Neural cell (in vitro differentiated cells): Measurements from ENCODE around the gene SPHK2. TPM values are rescaled to one million over a fixed set of nuclear protein-coding genes. Genes with fewer than 3 reads are reported as not detected.

ENCODE experiments used
- H2AFZ ChIP-seq: fragments of 200-600, 300-800 bp; sonication (generic), shearing (Covaris generic); 2 replicates; pipeline ENCODE4 v1.6.0; 2014; ENCODE audit warnings: low read depth, mild to moderate bottlenecking, antibody characterized with exemption, low read length, moderate library complexity
- H3F3A ChIP-seq: fragments of 200-600 bp; shearing (Covaris generic); 2 replicates; pipeline ENCODE4 v1.6.1; 2016; ENCODE audit warnings: mild to moderate bottlenecking, moderate library complexity, mixed read lengths, antibody characterized with exemption, low read length; ENCODE audit not compliant: insufficient read depth, poor library complexity, severe bottlenecking
- H3K27ac ChIP-seq: fragments of 200-600, 300-800 bp; sonication (generic), shearing (Covaris generic); 2 replicates; pipeline ENCODE4 v1.5.1; 2014; ENCODE audit warnings: mild to moderate bottlenecking, low read length, moderate library complexity
- H3K27me3 ChIP-seq: fragments of 300-800, 200-600 bp; sonication (generic), shearing (Covaris generic); 2 replicates; pipeline ENCODE4 v1.6.0; 2014; ENCODE audit warnings: mild to moderate bottlenecking, low read depth, low read length, moderate library complexity; ENCODE audit not compliant: insufficient read depth
- H3K36me3 ChIP-seq: fragments of 300-800, 200-600 bp; sonication (generic), shearing (Covaris generic); 2 replicates; pipeline ENCODE4 v1.5.1; 2014; ENCODE audit warnings: mild to moderate bottlenecking, antibody characterized with exemption, low read length, moderate library complexity; ENCODE audit not compliant: insufficient read depth
- H3K4me2 ChIP-seq: fragments of 300-800, 200-600 bp; sonication (generic), shearing (Covaris generic); 2 replicates; pipeline ENCODE4 v1.6.0; 2014; ENCODE audit warnings: mild to moderate bottlenecking, low read length
- H3K4me3 ChIP-seq: fragments of 300-800, 200-600 bp; sonication (generic), shearing (Covaris generic); 2 replicates; pipeline ENCODE4 v1.5.1; 2014; ENCODE audit warnings: mild to moderate bottlenecking, low read length, moderate library complexity
- H3K79me2 ChIP-seq: fragments of 200-600 bp; shearing (Covaris generic); replicated peaks from 2 replicates; pipeline ENCODE4 v1.6.0; 2014; ENCODE audit warnings: mild to moderate bottlenecking, low read length, moderate library complexity; ENCODE audit not compliant: insufficient read depth
- H3K9ac ChIP-seq: fragments of 300-800, 200-600 bp; sonication (generic), shearing (Covaris generic); 2 replicates; pipeline ENCODE4 v1.6.1; 2016; ENCODE audit warnings: mild to moderate bottlenecking, low read length, mixed read lengths
- H3K9me2 ChIP-seq: fragments of 200-600 bp; shearing (Covaris generic); 2 replicates; pipeline ENCODE4 v1.6.1; 2016; ENCODE audit warnings: mild to moderate bottlenecking, low read length, mixed read lengths; ENCODE audit not compliant: insufficient read depth
- H3K9me3 ChIP-seq: fragments of 200-600, 300-800 bp; sonication (generic), shearing (Covaris generic); 2 replicates; pipeline ENCODE4 v1.6.1; 2016; ENCODE audit warnings: mild to moderate bottlenecking, mixed run types, low read length, moderate library complexity, mixed read lengths
- H4K20me1 ChIP-seq: fragments of 200-600 bp; shearing (Covaris generic); 2 replicates; pipeline ENCODE4 v1.6.1; 2016; ENCODE audit warnings: mild to moderate bottlenecking, mixed run types; ENCODE audit not compliant: insufficient read depth
- EP300 ChIP-seq: fragments of 450-650 bp; conservative IDR thresholded peaks from 2 replicates; pipeline ENCODE4 v1.6.1; 2014; ENCODE audit warnings: antibody characterized with exemption, mild to moderate bottlenecking, moderate library complexity; ENCODE audit not compliant: poor library complexity, severe bottlenecking
- EZH2 ChIP-seq: fragments of 200-600, 300-800 bp; shearing (Covaris generic), sonication (generic); IDR thresholded peaks from 2 replicates; pipeline ENCODE4 v1.6.1; 2014; ENCODE audit warnings: antibody characterized with exemption, low read length, borderline replicate concordance, mild to moderate bottlenecking; ENCODE audit not compliant: insufficient read depth, poor library complexity, severe bottlenecking
- MXI1 ChIP-seq: fragments of 450-650 bp; conservative IDR thresholded peaks from 2 replicates; pipeline ENCODE4 v1.6.1; 2014; ENCODE audit warnings: antibody characterized with exemption, mild to moderate bottlenecking; ENCODE audit not compliant: poor library complexity, severe bottlenecking
- POLR2AphosphoS5 ChIP-seq: IDR thresholded peaks from 2 replicates; pipeline ENCODE4 v1.6.1; 2012
- RAD21 ChIP-seq: fragments of 450-650 bp; conservative IDR thresholded peaks from 2 replicates; pipeline ENCODE4 v1.6.1; 2014; ENCODE audit warnings: antibody characterized with exemption, mild to moderate bottlenecking, moderate library complexity
- SMC3 ChIP-seq: fragments of 450-650 bp; conservative IDR thresholded peaks from 2 replicates; pipeline ENCODE4 v1.6.1; 2014; ENCODE audit warnings: antibody characterized with exemption, mild to moderate bottlenecking, moderate library complexity; ENCODE audit not compliant: poor library complexity
- TAF1 ChIP-seq: IDR thresholded peaks from 2 replicates; pipeline ENCODE4 v1.6.1; 2012; ENCODE audit warnings: low read depth
- polyA plus RNA-seq: library from polyadenylated mRNA; depleted of rRNA; stranded (reverse); fragments of >200 nt; gene quantifications from 2 replicates; pipeline ENCODE4 v1.2.3, GENCODE V29; 2014
- TF ChIP-seq, protein P1 (sequence below): IDR thresholded peaks from 2 replicates; pipeline ENCODE4 v1.6.1; 2012; ENCODE audit warnings: borderline replicate concordance
- TF ChIP-seq, protein P2 (sequence below): fragments of 450-650 bp; IDR thresholded peaks from 2 replicates; pipeline ENCODE4 v1.5.1; 2014; ENCODE audit warnings: antibody characterized with exemption, mild to moderate bottlenecking, moderate library complexity; ENCODE audit not compliant: poor library complexity, severe bottlenecking

Gene SPHK2
- polyA plus RNA-seq, 1 donor from 2014 or later, result 22.6 TPM

DNA sequence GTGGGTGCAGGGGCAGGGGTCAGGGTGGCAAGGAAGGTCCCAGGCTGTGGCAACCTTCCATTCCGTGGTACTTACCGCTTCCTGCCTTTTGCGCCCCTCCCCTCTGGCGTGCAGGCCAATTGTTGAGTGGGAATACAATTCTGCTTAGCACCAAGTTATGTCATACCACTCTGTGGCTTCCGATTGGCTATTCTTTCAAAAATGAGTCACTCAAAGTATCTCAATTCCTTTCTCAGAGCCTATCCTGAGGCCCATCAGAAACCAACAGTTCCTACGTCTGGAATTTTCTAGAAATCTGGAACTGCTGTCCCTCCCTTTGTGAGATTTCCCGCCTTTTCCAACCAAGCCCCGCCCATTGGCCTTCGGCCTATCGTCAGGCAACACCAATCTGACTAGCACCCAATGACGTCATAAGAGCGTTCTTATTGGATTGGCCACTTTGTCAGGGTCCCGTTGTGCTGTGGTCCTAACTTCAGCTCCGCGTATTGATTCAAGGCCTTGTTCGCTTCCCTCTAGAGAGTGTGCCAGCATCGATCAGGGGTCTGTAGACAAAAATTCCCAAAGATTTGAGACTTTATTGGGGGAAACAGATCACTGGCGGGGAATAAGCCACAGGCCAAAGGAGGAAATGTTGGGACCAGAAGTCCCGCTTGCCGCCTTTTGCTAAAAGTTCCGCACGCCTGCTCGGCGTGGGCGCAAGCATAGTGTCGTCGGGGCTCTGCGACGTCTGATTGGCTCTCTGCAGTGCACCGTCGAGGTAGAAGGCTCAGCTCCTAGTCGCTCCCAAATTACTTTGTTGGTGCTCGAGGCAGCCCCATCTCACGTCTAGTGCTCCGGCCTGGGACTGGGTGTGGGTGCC lies 41.8 kb downstream of the SPHK2 start:
- Histone ChIP-seq H3K36me3 (no peaks in the 10 kb centered on the region), H3F3A (no peaks in the 10 kb centered on the region), H4K20me1 (no peaks in the 10 kb centered on the region), H3K27ac (no peak overlapping the region), H2AFZ (no peak overlapping the region), H3K9ac (no peak overlapping the region), H3K79me2 (no peaks in the 10 kb centered on the region), H3K9me3 (no peaks in the 10 kb centered on the region), H3K4me2 (no peak overlapping the region), H3K4me3 (no peak overlapping the region), H3K27me3 (no peaks in the 10 kb centered on the region), H3K9me2 (no peaks in the 10 kb centered on the region)
- TF ChIP-seq, protein P1, sequence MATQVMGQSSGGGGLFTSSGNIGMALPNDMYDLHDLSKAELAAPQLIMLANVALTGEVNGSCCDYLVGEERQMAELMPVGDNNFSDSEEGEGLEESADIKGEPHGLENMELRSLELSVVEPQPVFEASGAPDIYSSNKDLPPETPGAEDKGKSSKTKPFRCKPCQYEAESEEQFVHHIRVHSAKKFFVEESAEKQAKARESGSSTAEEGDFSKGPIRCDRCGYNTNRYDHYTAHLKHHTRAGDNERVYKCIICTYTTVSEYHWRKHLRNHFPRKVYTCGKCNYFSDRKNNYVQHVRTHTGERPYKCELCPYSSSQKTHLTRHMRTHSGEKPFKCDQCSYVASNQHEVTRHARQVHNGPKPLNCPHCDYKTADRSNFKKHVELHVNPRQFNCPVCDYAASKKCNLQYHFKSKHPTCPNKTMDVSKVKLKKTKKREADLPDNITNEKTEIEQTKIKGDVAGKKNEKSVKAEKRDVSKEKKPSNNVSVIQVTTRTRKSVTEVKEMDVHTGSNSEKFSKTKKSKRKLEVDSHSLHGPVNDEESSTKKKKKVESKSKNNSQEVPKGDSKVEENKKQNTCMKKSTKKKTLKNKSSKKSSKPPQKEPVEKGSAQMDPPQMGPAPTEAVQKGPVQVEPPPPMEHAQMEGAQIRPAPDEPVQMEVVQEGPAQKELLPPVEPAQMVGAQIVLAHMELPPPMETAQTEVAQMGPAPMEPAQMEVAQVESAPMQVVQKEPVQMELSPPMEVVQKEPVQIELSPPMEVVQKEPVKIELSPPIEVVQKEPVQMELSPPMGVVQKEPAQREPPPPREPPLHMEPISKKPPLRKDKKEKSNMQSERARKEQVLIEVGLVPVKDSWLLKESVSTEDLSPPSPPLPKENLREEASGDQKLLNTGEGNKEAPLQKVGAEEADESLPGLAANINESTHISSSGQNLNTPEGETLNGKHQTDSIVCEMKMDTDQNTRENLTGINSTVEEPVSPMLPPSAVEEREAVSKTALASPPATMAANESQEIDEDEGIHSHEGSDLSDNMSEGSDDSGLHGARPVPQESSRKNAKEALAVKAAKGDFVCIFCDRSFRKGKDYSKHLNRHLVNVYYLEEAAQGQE, result no peak
- TF ChIP-seq, protein P2, sequence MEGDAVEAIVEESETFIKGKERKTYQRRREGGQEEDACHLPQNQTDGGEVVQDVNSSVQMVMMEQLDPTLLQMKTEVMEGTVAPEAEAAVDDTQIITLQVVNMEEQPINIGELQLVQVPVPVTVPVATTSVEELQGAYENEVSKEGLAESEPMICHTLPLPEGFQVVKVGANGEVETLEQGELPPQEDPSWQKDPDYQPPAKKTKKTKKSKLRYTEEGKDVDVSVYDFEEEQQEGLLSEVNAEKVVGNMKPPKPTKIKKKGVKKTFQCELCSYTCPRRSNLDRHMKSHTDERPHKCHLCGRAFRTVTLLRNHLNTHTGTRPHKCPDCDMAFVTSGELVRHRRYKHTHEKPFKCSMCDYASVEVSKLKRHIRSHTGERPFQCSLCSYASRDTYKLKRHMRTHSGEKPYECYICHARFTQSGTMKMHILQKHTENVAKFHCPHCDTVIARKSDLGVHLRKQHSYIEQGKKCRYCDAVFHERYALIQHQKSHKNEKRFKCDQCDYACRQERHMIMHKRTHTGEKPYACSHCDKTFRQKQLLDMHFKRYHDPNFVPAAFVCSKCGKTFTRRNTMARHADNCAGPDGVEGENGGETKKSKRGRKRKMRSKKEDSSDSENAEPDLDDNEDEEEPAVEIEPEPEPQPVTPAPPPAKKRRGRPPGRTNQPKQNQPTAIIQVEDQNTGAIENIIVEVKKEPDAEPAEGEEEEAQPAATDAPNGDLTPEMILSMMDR, result no peak
- TF ChIP-seq RAD21 (no peak), POLR2AphosphoS5 (no peak), TAF1 (no peak), MXI1 (no peak), EZH2 (no peak), SMC3 (no peak), EP300 (no peak)

DNA sequence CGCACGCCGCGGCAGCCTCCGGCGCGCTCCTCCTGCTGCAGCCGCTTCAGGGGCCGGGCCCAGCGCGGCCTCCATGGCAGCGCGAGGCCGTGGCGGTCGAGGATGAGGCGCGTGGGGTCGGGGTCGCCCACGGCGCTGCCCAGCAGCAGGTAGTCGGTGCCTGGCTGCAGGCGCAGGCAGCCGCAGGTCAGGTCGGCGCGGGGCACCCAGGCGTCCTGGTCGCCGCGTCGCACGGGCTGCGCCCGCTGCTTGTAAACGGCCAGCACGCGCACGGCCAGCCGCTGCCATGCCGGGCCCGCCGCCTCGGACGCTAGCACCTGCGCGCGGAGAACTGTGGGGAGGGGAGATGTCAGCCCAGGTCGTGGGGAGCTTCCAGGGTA lies 42.4 kb downstream of the SPHK2 start:
- no peak overlapping the region for H2AFZ ChIP-seq
- no peaks in the 10 kb centered on the region for H4K20me1 ChIP-seq
- H3K9ac ChIP-seq, result no peak overlapping the region
- TF ChIP-seq, protein P2, result no peak
- no peak for TF ChIP-seq RAD21
- TF ChIP-seq EP300, result no peak
- TF ChIP-seq MXI1, result no peak
- TF ChIP-seq POLR2AphosphoS5, result no peak
- no peak for TF ChIP-seq SMC3
- TF ChIP-seq EZH2, result no peak
- no peak for TF ChIP-seq TAF1
- H3K4me2 ChIP-seq, result no peak overlapping the region
- H3K79me2 ChIP-seq, result no peaks in the 10 kb centered on the region
- no peak overlapping the region for H3K4me3 ChIP-seq
- H3K9me2 ChIP-seq, result no peaks in the 10 kb centered on the region
- H3K9me3 ChIP-seq, result no peaks in the 10 kb centered on the region
- H3K27me3 ChIP-seq, result no peaks in the 10 kb centered on the region
- H3K36me3 ChIP-seq, result no peaks in the 10 kb centered on the region
- H3K27ac ChIP-seq, result no peak overlapping the region
- H3F3A ChIP-seq, result no peaks in the 10 kb centered on the region
